ENCODE measurements around the gene TAS2R31.

The TAS2R31 gene

GRCh38 chr12:10994307-10994706, 36.9 kb downstream of the TAS2R31 start:
- no peak for DNase-seq

GRCh38 chr12:10989107-10989506, 42.1 kb downstream of the TAS2R31 start:
- no peak for DNase-seq

- DNase-seq: no peak
These were observed 44.4 kb downstream of the TAS2R31 start, which contains the start of gene TAS2R50 for GRCh38 chr12:10986812-10987211. TSS of gene TAS2R50 (minus strand) at chr12:10986912. CDS start at chr12:10986860, 52 bp downstream.

- no peak for DNase-seq
These were observed 49.0 kb downstream of the TAS2R31 start for GRCh38 chr12:10982244-10982643.

Data from hippocampal formation (tissue), 2 donors.